ENCODE results near the gene CHMP1B.
A peak's percentile ranks its signal among the peaks of the same experiment; 100 is the strongest.

DNA sequence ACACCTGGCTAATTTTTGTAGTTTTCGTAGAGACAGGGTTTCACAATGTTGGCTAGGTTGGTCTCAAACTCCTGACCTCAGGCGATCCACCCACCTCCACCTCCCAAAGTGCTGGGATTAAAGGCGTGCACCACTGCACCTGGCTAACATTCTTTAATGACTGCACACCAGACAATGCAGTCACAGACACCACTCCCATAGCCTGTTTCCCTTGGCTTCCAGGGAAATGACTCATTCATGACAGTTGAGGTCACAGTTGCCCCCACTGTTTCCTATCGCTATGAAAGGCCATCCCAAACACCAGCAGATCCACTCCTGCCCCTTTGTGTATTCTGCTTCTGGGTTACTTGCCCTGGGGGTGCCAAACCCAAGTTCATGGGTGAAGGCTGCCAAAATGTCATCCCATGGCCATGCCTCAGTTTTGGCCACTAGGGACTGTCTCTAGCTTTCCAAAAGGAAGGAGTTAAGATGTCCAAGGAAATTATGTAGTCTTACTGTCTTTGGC lies 8.7 kb downstream of the CHMP1B start:
- TF ChIP-seq, protein P1, sequence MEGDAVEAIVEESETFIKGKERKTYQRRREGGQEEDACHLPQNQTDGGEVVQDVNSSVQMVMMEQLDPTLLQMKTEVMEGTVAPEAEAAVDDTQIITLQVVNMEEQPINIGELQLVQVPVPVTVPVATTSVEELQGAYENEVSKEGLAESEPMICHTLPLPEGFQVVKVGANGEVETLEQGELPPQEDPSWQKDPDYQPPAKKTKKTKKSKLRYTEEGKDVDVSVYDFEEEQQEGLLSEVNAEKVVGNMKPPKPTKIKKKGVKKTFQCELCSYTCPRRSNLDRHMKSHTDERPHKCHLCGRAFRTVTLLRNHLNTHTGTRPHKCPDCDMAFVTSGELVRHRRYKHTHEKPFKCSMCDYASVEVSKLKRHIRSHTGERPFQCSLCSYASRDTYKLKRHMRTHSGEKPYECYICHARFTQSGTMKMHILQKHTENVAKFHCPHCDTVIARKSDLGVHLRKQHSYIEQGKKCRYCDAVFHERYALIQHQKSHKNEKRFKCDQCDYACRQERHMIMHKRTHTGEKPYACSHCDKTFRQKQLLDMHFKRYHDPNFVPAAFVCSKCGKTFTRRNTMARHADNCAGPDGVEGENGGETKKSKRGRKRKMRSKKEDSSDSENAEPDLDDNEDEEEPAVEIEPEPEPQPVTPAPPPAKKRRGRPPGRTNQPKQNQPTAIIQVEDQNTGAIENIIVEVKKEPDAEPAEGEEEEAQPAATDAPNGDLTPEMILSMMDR (IDR thresholded peaks at IDR 0.05; ENCODE audit: low read length), result 0 out of 2 replicates have a peak, but pooled peaks have one; percentile 7
- TF ChIP-seq EZH2phosphoT487 (IDR thresholded peaks at IDR 0.05; ENCODE audit: low read length), result no peak

Measured in MM.1S (cell line).